Measurements from ENCODE around the gene RNASET2.
"Not testable (repeated sequence)": the region's sequence is repeated elsewhere in the genome, so short reads cannot be mapped to it uniquely, and the experiment has no call there.

RNASET2 gene

DNA sequence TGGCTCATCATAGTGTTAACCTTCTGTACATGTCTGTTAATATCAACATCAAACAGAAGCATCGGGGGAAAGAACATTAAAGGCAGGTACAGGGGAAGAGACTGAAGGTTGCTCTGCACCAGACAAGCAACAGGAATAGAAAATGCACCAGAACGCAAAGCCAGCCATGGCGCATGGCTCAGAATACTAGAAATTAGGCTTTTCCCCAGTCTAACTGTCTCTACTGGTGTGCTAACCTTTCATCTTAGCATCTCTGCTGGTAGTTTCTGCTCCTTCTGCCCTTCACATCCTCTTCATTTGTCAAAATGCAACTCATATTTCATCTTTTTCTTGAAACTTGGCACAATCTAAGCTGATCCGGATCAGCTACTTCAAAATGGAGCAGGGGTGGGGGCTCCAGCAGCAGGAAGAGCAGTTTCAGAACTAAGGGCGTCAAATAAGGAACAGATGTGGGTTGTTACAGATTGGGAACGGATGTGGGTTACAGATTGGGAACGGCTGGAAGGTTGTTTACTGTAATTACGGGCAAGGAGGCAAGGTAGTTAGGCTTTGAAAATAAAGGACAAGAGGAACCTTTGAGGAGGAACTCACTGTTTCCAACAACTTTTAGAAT is 13.1 kb upstream of the RNASET2 start:
- DNase-seq (ENCODE audit: low read depth in 2 of 2): no peak

DNA sequence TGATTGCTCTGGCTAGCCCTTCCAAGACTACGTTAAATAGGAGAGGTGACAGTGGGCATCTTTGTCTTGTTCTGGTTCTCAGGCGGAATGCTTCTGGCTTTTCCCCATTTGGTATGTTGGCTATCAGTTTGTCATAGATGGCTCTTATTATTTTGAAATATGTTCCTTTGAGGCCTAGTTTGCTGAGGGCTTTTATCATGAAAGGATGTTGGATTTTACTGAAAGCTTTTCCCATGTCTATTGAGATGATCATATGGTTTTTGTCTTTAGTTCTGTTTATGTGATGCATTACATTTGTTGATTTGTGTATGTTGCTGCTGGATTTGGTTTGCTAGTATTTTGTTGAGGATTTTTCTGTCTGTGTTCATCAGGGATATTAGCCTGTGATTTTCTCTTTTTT is 9.9 kb upstream of the RNASET2 start:
- DNase-seq (ENCODE audit: low read depth in 2 of 2): no peak

DNA sequence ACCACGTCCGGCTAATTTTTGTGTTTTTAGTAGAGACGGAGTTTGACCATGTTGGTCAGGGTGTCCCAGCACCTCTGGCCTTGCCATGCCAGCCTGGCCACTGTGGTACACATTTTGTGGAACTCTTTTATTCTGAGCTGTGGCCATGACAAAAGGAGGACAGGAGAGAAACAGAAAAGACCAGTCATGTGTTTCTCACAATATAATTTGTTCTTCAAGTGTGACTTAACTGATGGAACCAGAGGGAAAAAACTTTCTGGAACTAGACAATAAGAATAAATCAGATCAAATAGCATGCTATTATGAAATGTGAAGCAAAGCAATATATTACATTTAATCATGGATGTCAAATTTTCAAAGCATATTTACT is 4.2 kb upstream of the RNASET2 start:
- DNase-seq (ENCODE audit: low read depth in 2 of 2): no peak

DNA sequence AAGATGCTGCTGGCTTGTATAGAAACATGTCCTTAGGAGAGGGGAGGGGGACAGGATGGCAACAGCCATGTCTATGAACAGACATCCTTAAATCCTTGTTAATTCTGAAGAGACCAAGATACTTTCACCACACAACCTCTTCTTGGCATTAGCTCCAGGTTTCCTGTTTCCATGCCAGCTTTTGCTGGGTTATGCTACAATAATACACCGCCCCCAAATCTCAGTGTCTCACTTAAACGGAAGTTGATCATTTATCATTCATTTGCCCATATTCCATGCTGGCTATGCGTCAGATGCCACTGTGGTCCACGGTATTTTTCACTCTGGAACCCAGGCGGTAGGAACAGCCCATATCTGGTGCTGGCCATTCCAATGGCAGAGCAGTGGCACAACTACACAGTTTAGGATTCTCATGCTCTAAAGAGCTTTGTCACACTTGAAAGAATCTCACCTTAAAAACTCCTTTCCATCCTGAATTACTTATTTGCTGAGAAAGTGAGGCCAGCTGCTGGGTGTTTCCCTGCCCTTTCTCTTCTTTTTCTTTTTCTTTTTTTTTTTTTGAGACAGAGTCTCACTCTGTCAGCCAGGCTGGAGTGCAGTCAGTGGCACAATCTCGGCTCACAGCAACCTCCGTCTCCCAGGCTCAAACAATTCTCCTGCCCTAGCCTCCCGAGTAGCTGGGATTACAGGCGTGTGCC is 3.7 kb upstream of the RNASET2 start:
- no peak for DNase-seq (ENCODE audit: low read depth in 2 of 2)

DNA sequence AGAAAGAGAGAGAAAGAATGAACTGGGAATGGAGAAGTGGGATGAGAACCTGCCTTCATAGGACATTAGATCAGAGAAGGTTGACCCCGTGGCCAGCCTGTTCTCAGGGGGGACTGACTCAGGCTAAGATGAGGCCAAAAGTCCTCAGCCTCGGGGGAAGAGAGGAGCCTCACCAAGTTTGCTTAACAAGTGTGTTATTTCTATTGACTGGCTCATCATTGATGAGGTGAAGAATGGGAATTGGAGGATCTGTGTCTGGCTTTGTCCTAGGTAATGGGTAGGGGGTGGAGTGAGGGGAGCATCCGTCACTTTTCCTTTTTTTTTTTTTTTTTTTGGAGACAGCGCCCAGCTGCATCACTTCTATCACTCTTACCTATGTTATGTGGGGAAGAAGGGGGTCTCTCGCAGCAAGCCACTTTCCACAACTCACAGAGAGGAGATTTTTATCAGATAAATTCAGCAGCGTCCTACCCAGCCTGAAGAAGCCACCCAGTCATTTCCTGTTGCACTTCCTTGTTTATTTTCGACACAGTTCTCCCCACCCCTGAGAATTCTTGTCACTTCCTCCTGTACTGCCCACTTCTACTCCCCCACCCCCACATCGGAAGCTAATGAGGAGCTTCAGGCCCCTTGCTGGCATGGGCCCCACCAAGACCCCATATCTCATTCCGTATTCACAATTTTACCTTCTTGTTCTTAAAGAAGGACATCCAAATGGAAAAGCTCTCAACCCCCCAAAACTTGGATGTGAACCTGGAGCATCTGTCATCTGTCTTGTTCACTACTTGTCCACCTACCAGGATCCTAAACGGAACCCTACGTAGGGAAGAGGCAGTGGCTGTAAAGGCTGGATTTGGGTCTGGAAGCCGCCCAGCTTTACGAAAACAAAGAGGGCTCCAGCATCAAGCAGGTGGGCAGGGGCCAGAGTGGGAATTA is 2.8 kb upstream of the RNASET2 start:
- no peak for DNase-seq (ENCODE audit: low read depth in 2 of 2)

DNA sequence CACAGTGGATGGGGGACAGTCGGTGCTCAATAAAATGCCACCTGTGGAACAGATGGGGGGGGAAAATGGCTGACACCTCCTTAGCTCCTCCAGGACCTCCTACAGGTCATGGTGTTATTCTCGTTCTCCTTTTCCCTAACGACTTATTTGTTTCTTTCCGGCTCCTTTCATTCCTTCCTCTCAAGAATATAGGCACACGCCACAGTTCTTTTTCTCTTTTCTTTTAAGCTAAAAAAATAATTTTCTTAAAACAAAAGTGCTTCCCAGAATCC is 1.4 kb upstream of the RNASET2 start:
- DNase-seq (ENCODE audit: low read depth in 2 of 2): no peak

DNA sequence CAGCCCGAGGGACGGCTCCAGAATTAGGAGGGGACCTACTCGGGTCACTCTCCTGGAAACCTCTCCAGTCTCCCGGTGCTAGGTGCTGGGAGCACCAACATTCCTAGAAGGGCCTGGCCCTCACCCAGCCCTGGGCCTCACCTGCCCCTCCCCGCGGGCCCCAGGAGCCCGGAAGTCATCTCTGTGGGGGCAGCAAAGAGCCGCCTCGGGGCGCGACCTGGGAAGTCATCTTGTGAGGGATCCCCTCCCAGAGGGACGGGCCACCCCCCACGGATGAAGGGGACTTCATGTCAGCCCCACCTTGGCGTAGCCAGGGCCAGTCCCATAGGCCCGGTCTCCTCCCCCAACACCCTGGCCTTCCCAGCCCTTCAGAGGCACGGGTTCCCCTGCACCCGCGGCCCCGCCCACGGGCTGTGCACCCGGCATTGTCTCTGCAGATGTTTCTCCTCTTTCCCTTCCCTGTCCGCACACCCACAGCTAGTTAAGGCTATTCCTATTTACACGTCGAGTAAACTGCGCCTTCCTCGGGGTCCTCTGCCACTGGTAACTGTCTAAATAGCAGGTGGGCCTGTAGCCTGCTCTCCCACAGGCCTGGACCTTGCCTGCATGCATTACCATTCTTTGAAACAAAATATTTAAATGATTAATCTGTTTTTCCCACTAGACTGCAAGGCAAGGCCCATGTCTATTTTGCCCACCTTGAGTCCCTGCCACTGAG is 896 bp upstream of the RNASET2 start:
- peak in 1 of 2 donors; percentile 22 for DNase-seq (ENCODE audit: low read depth in 2 of 2)

DNA sequence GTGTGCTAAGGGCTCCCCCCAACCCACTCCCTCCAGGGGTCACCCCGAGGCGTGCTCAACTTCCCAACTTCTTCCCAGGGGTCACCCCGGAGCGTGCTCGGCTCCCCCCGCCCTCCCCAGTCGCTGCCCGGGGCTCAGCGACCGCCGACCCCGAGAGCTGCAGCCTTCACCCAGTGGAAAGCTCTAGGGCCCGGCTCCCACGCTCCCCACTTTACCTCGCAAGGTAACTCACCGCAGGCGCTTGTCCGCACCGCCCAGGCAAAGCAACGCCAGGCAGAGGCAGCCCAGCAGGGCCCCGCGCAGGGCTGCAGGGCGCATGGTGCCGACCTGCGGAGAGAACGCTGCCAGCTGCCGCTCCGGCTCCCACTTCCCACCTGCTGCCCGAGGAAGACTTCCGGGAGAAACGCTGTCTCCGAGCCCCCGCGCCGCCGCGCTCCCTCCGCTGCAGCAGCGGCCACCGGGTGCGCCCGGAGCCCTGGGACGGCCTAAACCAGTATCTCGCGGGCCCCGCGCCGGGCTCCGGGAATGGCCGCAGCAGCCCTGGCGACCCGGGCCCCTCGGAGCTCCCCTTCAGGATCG is 396 bp downstream of the RNASET2 start:
- no peak for DNase-seq (ENCODE audit: low read depth in 2 of 2)

DNA sequence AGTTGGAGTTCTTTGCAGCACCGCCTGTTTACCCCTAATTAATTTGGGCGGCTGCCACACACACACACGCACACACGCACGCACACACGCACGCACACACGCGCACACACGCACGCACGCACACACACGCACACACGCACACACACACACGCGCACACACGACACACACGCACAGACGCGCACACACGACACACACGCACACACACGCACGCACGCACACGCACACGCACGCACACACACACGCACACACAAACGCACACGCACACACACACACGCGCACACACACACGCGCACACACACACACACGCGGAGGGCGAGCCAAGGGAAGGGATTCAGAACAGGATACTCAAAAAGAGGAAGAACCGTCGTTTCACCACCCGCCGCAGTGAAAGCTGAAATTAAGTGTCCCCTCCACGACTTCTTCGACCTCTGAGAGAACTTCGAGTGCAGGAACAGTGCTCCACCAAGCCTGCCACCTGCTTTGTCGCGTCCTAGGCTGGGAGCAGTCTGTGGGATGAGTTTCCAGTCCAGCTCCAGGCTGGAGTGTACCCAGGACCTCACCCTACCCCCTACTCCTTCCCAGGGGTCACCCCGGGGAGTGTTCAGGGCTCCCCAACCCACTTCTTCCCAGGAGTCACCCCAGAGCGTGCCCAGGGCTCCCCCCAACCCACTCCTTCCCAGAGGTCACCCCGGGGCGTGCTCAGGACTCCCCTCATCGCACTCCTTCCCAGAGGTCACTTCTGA is 1.1 kb downstream of the RNASET2 start:
- no peak for DNase-seq (ENCODE audit: low read depth in 2 of 2)

DNA sequence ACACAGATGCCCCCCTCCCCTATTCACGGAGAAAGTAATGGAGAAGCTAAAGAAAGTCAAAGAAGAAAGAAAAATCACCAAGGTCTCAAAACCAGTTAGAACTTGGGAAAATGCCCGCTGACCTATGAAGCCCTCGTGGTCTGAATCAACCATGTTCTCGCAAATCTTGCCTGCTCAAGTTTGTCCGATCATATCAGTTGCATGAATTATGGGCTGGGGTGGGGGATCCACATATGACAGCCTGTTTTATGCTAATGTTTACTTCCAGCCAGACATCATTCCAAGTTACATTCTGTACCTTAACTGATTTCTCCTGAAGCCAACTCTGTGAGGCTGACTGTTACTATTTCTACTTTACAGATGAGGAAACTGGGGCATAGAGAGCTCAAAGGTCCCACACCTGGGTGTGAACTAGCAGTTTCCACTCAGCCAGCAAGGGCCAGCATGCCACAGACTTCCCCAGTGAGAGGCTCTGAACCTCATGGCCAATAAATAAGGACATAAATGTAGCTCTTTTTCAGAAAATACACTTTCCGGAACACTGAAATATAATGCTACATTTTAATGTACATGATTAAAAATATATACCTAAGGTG is 2.1 kb downstream of the RNASET2 start:
- DNase-seq (ENCODE audit: low read depth in 2 of 2): no peak

DNA sequence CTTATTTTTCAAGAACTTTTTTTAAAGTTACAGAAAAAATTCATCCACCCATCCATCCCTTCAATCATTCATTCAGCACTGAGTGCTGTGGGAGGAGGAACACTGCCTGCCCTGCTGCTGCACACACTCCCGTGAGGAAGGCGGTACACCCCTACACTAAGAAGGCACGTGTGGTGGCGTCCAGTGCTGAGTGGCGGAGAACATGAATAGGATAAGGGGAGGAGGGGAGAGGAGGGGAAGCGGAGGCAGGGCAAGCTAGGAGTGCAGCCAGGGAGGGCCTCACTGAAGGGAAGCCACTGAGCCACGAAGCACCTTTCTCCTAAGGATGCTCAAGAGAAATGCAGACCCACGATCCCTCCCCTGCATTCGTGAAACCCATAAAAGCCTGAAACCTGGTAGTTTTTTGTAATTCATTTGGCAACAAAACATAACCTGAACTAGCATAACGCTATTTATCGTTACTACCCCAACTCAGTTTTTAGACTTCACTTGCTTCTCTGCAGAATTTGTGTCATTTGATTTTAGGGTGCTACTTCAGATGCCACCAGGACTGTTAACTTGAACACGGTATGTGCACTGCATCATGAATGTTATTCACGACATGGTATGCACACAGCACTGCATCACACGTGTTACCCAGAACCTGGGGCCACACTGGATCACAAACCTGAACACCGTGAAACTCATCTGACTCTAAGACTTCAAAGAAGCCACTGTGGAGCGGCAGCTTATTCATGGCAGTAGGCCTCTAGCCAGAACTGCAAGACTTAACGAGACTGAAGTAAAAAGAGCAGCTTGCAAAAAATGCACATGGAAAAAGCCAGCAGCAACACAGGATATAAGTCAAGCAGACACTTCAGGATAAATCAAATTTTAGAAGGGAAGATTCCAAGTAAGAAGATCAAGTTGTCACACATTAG is 3.5 kb downstream of the RNASET2 start:
- DNase-seq (ENCODE audit: low read depth in 2 of 2): no peak

DNA sequence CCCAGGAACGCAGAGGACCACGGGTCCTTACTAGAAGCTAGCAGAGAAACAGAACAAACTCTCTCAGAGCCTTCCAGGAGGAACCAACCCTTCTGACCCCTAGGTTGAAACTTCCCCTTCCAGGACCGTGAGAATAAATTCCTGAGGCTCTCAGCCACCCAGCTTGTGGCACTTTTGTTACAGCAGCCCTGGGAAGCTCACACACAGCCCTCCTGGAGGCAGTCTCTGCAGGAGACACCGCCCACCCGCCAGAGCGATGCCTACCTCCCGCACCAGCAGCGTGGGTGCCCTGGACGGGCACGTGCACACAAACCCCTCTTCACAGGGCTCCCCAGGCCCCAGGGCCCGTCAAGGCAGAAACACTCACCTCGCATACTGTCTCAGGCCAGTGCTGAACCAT is 4.2 kb downstream of the RNASET2 start:
- DNase-seq (ENCODE audit: low read depth in 2 of 2): no peak

DNA sequence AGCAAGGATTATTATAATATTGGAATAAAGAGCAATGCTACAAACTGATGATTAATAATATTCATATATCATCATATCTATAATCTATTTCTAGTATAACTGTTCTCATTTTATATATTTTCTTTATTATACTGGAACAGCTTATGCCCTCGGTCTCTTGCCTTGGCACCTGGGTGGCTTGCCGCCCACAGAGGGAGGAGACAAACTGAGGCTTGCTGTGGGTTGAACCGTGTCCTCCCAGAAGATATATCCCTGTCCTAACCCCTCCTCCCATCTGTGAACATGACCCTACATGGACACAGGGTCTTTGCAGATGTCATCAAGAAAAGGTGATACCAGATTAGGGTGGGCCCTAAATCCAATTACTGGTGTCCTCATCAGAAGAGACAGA is 4.7 kb downstream of the RNASET2 start:
- no peak for DNase-seq (ENCODE audit: low read depth in 2 of 2)

DNA sequence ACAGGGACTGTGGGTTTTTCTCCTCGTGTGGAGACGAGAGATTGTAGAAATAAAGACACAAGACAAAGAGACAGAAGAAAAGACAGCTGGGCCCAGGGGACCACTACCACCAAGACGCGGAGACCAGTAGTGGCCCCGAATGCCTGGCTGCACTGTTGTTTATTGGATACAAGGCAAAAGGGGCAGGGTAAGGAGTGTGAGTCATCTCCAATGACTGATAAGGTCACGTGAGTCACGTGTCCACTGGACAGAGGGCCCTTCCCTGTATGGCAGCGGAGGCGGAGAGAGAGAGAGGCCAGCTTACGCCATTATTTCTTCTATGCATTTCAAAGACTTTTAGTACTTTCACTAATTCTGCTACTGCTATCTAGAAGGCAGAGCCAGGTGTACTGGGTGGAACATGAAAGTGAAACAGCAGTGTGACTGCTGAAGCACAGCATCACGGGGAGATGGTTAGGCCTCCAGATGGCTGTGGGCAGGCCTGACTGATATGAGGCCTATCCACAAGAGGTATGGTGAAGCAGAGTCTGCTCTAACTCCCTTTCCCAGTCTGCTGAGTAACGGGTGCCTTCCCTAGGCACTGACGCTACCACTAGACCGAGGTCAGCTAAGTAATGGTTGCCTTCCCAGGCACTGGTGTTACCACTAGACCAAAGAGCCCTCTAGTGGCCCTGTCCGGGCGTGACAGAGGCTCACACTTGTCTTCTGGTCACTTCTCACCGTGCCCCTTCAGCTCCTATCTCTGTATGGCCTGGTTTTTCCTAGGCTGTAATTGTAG is 5.3 kb downstream of the RNASET2 start:
- DNase-seq (ENCODE audit: low read depth in 2 of 2): peak; percentile 4 to 63

DNA sequence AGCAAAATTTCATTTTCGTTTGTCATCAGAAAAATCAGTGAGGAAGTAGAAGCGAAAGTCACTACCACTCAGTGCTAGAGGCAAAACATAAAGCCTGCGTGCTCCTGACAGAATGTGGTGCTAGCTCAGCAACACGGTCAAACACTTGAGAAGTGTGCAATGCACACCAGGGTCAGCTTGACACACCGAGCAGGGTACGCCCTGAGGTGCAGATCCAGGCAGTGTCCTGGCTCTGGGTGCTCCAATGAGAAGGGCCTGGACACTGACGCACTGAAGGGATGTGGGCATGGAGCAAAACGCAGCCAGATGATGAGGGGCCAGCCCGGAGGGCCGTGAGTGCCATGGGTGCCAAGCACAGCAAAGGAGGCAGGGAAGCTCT is 5.9 kb downstream of the RNASET2 start:
- DNase-seq (ENCODE audit: low read depth in 2 of 2): no peak

DNA sequence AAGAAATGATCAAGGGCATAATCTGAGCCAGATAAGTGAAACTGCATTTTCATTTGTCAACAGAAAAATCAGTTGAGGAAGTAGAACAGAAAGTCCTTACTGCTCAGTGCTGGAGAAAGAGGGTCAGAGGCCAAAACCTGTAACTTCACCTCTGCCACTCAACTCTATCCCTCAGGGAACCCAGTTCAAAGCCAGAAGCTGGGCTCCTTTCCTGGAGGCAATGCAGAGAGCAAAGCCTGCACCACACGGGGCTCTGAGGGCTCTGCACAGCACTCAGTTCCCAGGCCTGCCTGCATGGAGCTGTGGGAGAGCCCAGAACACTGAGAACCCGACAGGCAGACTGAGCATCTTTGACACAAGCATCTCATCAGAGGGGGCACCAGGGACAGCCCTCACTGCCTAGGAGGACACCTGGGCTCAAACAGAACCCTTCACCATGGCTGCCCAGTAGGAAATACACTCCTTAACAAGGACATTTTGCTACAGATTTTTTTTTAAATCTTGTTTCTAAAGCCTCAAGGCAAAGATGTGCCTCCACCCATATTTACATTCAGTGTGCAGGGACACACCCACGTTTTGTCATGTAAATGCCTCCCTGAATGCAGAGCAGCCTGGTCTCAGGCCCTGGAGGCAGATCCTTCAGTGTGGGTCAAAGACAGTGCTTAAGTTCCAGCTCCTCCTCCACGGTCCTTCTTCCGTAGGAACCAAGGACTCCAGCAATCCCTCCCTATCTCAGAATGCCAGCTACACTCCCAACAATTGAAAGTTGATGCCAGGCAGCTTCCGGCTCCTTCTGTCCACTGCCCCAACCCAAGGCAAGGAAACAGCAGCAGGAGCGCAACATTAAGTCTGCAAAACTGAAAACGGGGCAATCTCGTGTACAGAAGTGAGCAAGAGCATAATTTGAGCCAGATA is 6.6 kb downstream of the RNASET2 start:
- no peak for DNase-seq (ENCODE audit: low read depth in 2 of 2)

DNA sequence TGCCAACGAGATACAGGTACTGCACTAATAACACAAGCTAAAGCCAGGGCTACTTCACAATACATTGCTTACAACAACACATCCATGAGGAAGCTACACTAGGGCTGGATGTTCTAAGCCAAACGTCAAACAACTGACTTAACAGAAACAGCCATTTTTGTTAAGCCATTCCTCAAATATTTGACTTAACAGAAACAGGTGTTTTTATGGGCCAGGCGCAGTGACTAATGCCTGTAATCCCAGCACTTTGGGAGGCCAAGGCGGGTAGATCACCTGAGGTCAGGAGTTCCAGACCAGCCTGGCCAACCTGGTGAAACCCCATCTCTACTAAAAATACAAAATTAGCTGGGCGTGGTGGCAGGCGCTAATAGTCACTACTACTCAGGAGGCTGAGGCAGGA is 7.6 kb downstream of the RNASET2 start:
- DNase-seq (ENCODE audit: low read depth in 2 of 2): not testable (repeated sequence)

DNA sequence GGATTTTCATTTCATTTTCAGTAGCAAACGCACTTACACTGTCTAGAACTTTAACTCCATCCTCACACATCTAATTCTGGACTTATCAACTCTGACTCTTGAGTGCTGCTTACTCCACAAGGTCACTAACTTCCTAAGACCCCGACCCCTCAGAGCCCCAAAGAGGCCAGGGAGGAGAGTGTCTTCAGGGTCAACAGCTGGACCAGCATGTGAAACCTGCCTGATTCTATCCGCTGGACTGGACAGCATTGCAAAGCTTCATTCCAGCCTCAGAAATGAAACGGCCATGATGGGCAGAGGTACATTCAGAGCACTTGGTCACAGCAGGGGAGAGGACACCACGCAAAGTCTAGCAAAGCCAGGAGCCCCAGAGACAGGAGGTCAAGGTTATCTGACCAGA is 9.1 kb downstream of the RNASET2 start:
- DNase-seq (ENCODE audit: low read depth in 2 of 2): no peak

All from stimulated activated CD8-positive, alpha-beta memory T cell treated with anti-CD3 and anti-CD28 coated beads, Interleukin-15, amount 100 ng/mL, for 4 hours (primary cell).